Peyer's patch (tissue), 4 donors: Measurements from ENCODE around the gene HS3ST5. TPM values are rescaled to one million over a fixed set of nuclear protein-coding genes. Genes with fewer than 3 reads are reported as not detected.

ENCODE experiments used
- DNase-seq, 3 donors: peaks; one replicate each; pipeline ENCODE4 v3.0.0-alpha.2; 2017 to 2019
- H3K27ac ChIP-seq, 4 donors: fragments of 200-600 bp; sonication (generic); one replicate each; pipeline ENCODE4 v1.5.1; 2016 to 2019
- H3K27me3 ChIP-seq, 2 donors: fragments of 200-600 bp; sonication (generic); one replicate each; pipeline ENCODE4 v1.5.1; 2019
- H3K36me3 ChIP-seq, 3 donors: fragments of 200-600 bp; sonication (generic); one replicate each; pipeline ENCODE4 v1.5.1; 2016 to 2019
- H3K4me1 ChIP-seq, 4 donors: fragments of 200-600 bp; sonication (generic); one replicate each; pipeline ENCODE4 v1.5.1; 2016 to 2019
- H3K4me3 ChIP-seq, 4 donors: fragments of 200-600 bp; sonication (generic); 1 replicate in 3 of 4; 2 replicates in 1 of 4; pipeline ENCODE4 v1.5.1; 2016 to 2019; ENCODE audit warnings: mild to moderate bottlenecking in 1 of 4
- H3K9me3 ChIP-seq, 4 donors: fragments of 200-600 bp; sonication (generic); one replicate each; pipeline ENCODE4 v1.5.1; 2016 to 2019; ENCODE audit warnings: mild to moderate bottlenecking in 1 of 4
- POLR2A ChIP-seq, 2 donors: fragments of 450-650 bp; IDR thresholded peaks; one replicate each; pipeline ENCODE4 v1.5.1; 2017; ENCODE audit warnings: antibody characterized with exemption in 2 of 2, mild to moderate bottlenecking in 2 of 2, moderate library complexity in 2 of 2
- total RNA-seq, 4 donors: library from RNA; depleted of rRNA; stranded (reverse); fragments of >200 nt; gene quantifications; one replicate each; pipeline ENCODE4 v1.1.0, GENCODE V29; 2016
- TF ChIP-seq, protein P1 (sequence below), 6 experiments: fragments of 450-650 bp in 4 of 6; fragments of 200-600 bp in 2 of 6; sonication (generic) in 1 of 6; IDR thresholded peaks; one replicate each; pipeline ENCODE4 v1.5.1; 2017 to 2019; ENCODE audit warnings: antibody characterized with exemption in 6 of 6, mild to moderate bottlenecking in 3 of 6, moderate library complexity in 1 of 6

The HS3ST5 gene
- total RNA-seq, 4 donors from 2014 or later = not detected

DNA sequence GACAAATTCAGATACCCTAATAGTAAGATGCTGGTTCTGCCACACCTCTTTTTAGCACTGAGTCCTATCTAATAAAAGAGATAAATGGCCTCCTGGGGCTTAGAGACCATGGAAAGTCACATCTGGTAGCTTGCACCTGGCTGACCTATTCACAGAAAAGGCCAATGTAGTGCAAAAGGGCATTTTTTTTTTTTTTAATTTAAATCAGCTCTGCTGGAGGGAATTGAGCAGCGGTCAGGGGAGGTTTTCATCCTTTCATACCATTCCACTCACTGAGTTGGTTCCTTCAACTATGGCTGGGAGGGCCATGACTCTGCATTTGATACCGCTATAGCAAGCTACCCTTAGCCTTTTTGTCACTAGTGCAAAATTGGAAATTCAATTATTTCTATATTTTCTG lies 20.1 kb upstream of the HS3ST5 start:
- Histone ChIP-seq H3K4me1 (no peaks in the 10 kb centered on the region), H3K9me3 (no peaks in the 10 kb centered on the region), H3K27ac (no peak overlapping the region), H3K36me3 (no peaks in the 10 kb centered on the region), H3K27me3 (no peaks in the 10 kb centered on the region), H3K4me3 (no peak overlapping the region)
- no peak for DNase-seq
- no peak for TF ChIP-seq POLR2A (IDR thresholded peaks at IDR 0.05)
- TF ChIP-seq, protein P1, sequence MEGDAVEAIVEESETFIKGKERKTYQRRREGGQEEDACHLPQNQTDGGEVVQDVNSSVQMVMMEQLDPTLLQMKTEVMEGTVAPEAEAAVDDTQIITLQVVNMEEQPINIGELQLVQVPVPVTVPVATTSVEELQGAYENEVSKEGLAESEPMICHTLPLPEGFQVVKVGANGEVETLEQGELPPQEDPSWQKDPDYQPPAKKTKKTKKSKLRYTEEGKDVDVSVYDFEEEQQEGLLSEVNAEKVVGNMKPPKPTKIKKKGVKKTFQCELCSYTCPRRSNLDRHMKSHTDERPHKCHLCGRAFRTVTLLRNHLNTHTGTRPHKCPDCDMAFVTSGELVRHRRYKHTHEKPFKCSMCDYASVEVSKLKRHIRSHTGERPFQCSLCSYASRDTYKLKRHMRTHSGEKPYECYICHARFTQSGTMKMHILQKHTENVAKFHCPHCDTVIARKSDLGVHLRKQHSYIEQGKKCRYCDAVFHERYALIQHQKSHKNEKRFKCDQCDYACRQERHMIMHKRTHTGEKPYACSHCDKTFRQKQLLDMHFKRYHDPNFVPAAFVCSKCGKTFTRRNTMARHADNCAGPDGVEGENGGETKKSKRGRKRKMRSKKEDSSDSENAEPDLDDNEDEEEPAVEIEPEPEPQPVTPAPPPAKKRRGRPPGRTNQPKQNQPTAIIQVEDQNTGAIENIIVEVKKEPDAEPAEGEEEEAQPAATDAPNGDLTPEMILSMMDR (IDR thresholded peaks at IDR 0.05) = no peak

DNA sequence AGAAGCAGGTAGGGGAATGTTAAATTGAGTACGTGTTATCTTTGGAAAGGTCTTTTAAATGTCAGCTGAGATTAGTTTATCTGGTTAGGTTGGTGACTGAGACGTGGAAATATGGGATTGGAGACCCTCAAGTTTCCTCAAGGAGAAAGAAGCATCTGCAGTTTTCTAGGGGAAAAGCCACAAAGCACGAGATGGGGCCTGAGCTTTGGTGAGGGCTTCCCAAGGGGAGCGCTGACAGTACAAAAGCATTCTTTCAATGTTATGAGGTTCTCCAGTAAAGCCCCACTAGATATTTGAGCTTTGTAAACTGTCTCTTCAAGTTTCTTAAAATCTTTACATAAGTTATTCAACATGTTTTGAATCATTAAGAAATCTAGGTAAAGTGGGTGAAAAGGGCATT lies 19.6 kb upstream of the HS3ST5 start:
- no peak for DNase-seq
- Histone ChIP-seq H3K27me3 (no peaks in the 10 kb centered on the region), H3K4me1 (no peaks in the 10 kb centered on the region), H3K4me3 (no peak overlapping the region), H3K27ac (no peak overlapping the region), H3K9me3 (no peaks in the 10 kb centered on the region), H3K36me3 (no peaks in the 10 kb centered on the region)
- TF ChIP-seq, protein P1 (IDR thresholded peaks at IDR 0.05) = no peak
- TF ChIP-seq POLR2A (IDR thresholded peaks at IDR 0.05) = no peak

DNA sequence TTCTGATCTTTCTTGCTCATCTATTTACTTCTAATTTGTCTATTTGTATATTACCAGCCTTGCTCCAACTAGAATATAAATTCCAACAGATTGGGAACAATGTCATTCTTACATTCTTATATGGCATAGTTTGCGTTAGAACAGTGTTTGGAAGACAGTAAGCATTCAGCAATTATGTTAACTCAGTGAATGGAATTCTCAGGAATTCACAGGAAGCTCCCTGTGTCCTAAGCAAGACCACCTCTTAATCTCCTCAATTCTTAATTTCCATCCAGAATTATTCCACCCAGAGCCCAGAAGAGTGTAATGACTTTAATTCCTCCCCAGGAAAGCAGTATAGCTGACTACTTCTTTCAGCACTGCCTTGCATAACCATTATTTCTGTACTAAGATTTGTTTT lies 18.2 kb upstream of the HS3ST5 start:
- H3K4me1 ChIP-seq = no peaks in the 10 kb centered on the region
- H3K9me3 ChIP-seq = no peaks in the 10 kb centered on the region
- no peak overlapping the region for H3K27ac ChIP-seq
- TF ChIP-seq, protein P1 (IDR thresholded peaks at IDR 0.05) = no peak
- no peak for TF ChIP-seq POLR2A (IDR thresholded peaks at IDR 0.05)
- no peaks in the 10 kb centered on the region for H3K36me3 ChIP-seq
- H3K27me3 ChIP-seq = no peaks in the 10 kb centered on the region
- no peak for DNase-seq
- H3K4me3 ChIP-seq = no peak overlapping the region

DNA sequence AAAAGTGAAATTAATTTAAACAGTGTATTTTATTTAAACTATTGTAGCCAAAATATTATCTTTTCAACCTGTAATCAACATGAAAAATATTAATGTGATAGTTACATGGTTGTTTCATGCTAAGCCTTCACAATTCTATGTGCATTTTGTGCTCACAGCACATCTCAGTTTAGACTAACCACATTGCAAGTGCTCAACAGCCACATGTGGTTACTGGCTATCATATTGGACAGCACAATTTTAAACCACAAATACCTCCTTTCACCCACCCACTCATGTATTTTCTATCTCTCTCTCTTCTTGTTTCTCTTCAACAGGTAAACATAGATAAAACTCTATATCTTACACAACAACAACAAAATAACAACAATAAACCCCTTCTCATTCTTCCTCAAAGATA lies 12.5 kb upstream of the HS3ST5 start:
- Histone ChIP-seq H3K9me3 (no peaks in the 10 kb centered on the region), H3K4me1 (no peaks in the 10 kb centered on the region), H3K27ac (no peak overlapping the region), H3K36me3 (no peaks in the 10 kb centered on the region), H3K27me3 (no peaks in the 10 kb centered on the region), H3K4me3 (no peak overlapping the region)
- no peak for DNase-seq
- TF ChIP-seq, protein P1 (IDR thresholded peaks at IDR 0.05) = no peak
- no peak for TF ChIP-seq POLR2A (IDR thresholded peaks at IDR 0.05)

DNA sequence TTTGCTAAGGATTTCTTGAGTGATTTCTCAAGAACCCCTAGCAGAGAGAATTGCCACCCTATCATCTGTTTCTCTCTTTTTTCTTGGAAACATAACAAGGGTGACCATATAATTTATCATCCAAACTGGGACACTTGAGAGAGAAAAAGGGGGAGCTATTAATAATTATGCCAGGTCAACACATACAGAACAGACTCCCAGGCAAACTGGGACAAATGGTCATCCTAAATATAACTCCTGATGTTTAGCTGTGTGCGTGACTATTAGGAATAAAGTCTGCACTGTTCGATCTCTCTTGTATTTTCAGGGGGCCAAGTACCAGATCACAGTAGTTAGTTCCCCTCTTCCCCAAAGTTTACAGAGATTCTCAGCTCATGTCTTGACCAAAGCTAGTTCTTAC lies 11.7 kb upstream of the HS3ST5 start:
- H3K36me3 ChIP-seq = no peaks in the 10 kb centered on the region
- no peak for TF ChIP-seq POLR2A (IDR thresholded peaks at IDR 0.05)
- TF ChIP-seq, protein P1 (IDR thresholded peaks at IDR 0.05) = no peak
- no peaks in the 10 kb centered on the region for H3K9me3 ChIP-seq
- H3K4me3 ChIP-seq = no peak overlapping the region
- DNase-seq = no peak
- no peaks in the 10 kb centered on the region for H3K4me1 ChIP-seq
- H3K27me3 ChIP-seq = no peaks in the 10 kb centered on the region
- no peak overlapping the region for H3K27ac ChIP-seq

DNA sequence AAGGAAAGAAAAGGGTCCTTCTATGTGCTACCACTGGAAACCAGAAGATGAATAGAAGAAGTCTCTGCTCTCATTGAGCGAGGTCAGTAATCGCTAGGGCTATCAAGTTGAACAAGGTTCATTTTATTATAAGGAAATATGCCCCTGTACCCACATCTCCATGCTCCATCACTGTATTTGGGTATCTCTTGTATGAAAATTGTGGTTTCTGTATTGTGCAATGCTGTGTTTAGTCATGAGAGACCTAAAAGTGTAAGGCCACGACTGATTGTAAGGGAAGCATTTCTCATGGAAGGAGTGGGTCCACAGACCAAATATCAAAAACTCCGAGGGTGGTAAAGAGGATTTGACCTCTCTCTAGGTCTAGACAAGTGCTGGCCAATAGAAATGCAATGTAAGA lies 3.6 kb upstream of the HS3ST5 start:
- TF ChIP-seq, protein P1 (IDR thresholded peaks at IDR 0.05) = no peak
- no peak for TF ChIP-seq POLR2A (IDR thresholded peaks at IDR 0.05)

More for the DNA sequence above, 3.6 kb upstream of the HS3ST5 start:
- H3K9me3 ChIP-seq = no peaks in the 10 kb centered on the region
- no peak for DNase-seq
- H3K27me3 ChIP-seq = peaks cover 0 to 16% of the 10 kb centered on the region in 2 donors
- H3K4me1 ChIP-seq = peaks cover 0 to 23% (median 0%) of the 10 kb centered on the region in 4 donors
- no peak overlapping the region for H3K4me3 ChIP-seq
- no peak overlapping the region for H3K27ac ChIP-seq
- no peaks in the 10 kb centered on the region for H3K36me3 ChIP-seq
